Epithelial cell of proximal tubule (primary cell): ENCODE measurements around the gene PEX11G. TPM values are rescaled to one million over a fixed set of nuclear protein-coding genes. Genes with fewer than 3 reads are reported as not detected.

Experiments used
- DNase-seq: peaks from one replicate; pipeline ENCODE4 v3.0.0-alpha.2; 2011; ENCODE audit warnings: low read depth
- H3K4me3 ChIP-seq: 2 replicates; pipeline ENCODE4 v1.5.1; 2011; ENCODE audit warnings: low read depth, mild to moderate bottlenecking, low read length
- CTCF ChIP-seq: conservative IDR thresholded peaks from 2 replicates; pipeline ENCODE4 v1.5.1; 2012; ENCODE audit warnings: low read depth, mild to moderate bottlenecking, low read length
- total RNA-seq: library from RNA; depleted of rRNA; stranded (reverse); fragments of >200 nt; gene quantifications from 2 replicates; pipeline ENCODE4 v1.2.3, GENCODE V29; 2015

The PEX11G gene
- total RNA-seq, 1 donor from 2014 or later, result 6.2 TPM

DNA sequence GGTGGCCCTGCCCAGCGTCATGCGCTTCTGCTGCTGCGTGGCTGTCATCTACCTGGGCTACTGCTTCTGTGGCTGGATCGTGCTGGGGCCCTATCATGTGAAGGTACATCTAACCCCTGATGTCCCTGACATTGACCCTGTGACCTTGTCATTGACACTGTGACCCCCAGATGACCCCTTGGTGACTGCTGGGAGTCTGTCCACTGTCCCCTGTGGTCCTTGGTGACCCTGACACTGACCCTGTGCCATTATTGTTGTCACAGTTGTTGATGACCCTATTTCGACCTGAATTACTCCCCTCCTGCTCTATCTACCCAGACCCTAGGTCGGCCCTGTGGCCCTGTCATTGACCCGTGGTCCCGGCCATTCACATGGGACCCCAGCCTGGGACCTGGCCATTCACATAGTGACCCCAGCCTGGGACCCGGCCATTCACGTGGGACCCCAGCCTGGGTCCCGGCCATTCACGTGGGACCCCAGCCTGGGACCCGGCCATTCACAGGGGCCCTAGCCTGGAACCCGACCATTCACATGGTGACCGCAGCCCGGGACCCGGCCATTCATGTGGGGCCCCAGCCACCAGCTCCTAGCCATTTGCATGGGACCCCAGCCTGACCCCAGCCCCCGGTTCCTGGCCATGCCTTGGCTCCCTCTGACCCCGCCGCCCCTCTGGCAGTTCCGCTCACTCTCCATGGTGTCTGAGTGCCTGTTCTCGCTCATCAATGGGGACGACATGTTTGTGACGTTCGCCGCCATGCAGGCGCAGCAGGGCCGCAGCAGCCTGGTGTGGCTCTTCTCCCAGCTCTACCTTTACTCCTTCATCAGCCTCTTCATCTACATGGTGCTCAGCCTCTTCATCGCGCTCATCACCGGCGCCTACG is 41.0 kb upstream of the PEX11G start:
- TF ChIP-seq CTCF, result no peak
- no peak overlapping the region for H3K4me3 ChIP-seq
- DNase-seq, result no peak

DNA sequence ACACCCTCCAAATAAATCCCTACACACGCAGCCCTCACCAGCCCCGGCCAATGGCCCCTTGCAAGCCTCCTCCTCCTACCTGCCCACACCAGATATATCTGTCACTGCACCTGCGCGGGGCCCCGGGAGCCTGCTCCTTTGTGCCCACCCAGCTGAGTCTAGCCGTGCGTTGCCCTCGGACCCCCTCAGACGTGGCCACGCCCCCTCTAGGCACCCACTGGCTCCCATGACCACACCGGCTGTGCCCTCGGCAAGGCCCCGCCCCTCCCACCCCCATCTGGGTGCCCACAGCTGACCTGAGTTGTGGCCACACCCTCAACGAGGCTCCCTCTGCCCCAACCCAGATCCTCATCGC is 40.4 kb upstream of the PEX11G start:
- no peak for DNase-seq

GRCh38 chr19:7528522-7529245 is 39.8 kb upstream of the PEX11G start:
- no peak for DNase-seq
- no peak for TF ChIP-seq CTCF
- no peak overlapping the region for H3K4me3 ChIP-seq

More for the DNA sequence above, 40.4 kb upstream of the PEX11G start:
- no peak for TF ChIP-seq CTCF
- no peak overlapping the region for H3K4me3 ChIP-seq

GRCh38 chr19:7528192-7528519 is 39.3 kb upstream of the PEX11G start:
- no peak overlapping the region for H3K4me3 ChIP-seq
- TF ChIP-seq CTCF, result no peak
- no peak for DNase-seq

- no peak for TF ChIP-seq CTCF
- no peak for DNase-seq
- no peak overlapping the region for H3K4me3 ChIP-seq
Observed at GRCh38 chr19:7527516-7528191, 38.8 kb upstream of the PEX11G start.

- no peak for DNase-seq
- no peak overlapping the region for H3K4me3 ChIP-seq
- no peak for TF ChIP-seq CTCF
Observed at GRCh38 chr19:7526059-7526929, 37.5 kb upstream of the PEX11G start.
